Glomerular endothelial cell (primary cell): ENCODE data around the gene CENPP. TPM values are rescaled to one million over a fixed set of nuclear protein-coding genes. Genes with fewer than 3 reads are reported as not detected.
"Not testable (repeated sequence)": the region's sequence is repeated elsewhere in the genome, so short reads cannot be mapped to it uniquely, and the experiment has no call there.

ENCODE experiments used
- DNase-seq: peaks from one replicate; pipeline ENCODE4 v3.0.0-alpha.2; 2011; ENCODE audit warnings: low read depth, low spot score; ENCODE audit errors: extremely low read depth
- total RNA-seq: library from RNA; depleted of rRNA; stranded (reverse); fragments of >200 nt; gene quantifications from 2 replicates; pipeline ENCODE4 v1.2.3, GENCODE V29; 2015

CENPP gene
- total RNA-seq, 1 donor from 2014 or later: 1.8 TPM

DNA sequence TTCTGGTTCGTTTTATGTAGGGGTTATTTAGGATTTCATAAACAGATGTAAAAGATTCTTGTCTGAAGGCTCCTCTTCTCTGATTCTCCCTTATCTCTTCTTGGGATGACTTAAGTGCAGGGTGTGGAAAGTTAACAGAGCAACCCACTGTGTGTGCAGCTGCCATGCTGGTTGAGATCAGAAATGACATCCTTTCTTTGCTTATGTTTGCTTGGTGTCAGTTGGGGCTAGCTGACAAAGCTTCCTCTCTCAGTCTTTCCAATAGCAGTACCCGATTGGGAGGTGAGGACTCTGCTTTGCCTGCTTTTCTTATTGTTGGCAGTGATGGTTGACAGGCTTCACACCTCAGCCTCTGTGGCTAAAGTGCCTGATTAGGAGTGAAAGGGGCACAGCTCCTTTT lies 52.1 kb downstream of the CENPP start:
- no peak for DNase-seq

DNA sequence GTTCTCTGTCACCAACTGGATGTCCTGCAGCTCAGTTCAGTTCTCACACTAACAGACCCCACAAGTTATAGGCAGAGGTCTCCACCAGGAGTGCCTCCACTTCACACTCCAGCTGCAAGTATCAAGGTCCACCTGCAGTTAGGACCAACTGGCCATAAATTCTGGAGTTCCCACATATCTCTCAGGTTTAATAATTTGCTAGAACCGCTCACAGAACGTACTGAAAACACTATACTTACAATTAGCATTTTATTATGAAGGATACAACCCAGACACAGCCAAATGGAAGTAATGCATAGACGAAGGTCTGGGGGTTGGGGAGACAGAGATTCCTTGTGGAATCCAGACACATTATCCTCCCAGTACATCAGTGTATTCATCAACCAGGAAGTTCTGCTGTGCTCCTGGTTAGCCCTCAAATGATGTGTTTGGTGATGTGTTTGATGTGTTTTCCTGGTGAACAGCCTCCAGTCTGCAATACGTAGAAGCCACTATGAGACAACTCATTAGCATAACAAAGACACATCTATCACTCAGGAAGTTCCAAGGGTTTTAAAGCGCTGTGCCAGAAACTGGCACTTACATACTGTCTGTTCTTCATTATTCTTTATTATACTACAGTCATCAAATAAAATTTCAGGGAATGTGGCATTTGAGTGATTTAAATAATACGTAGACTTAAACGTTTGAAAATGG lies 53.3 kb downstream of the CENPP start:
- DNase-seq: no peak

DNA sequence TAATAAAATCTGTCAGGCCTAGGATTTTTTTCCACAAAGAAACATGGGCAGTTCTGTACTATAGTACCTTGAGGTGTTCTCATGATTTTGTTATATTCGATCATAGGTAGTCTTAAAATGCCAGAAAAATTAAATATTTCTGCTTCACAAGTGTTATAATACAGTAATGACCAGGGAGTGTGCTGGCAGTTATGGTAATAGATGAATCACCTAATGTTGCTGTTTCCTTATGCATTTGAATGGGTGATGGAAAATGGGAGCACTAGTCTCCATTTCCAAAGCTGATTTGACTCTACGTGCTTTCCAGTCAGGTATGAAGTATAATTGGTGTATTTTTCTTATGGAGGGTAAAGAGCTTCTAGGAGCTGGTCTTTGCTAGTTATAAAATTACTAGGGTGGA lies 54.9 kb downstream of the CENPP start:
- no peak for DNase-seq

DNA sequence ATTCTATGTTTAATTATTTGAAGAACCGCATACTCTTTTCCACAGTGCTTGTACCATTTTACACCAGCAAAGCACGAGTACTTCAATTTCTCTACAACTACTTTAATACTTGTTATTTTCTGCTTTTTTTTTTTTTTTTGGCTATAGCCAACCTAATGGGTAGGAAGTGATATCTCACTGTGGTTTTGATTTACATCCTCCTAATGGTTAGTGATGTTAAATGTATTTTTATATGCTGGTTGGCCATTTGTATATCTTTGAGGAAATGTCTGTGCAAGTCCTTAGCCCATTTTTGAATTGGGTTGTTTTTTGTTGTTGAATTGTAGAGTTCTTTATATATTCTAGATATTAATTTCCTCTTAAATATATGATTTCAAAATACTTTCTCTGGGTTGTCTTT lies 56.0 kb downstream of the CENPP start:
- no peak for DNase-seq

DNA sequence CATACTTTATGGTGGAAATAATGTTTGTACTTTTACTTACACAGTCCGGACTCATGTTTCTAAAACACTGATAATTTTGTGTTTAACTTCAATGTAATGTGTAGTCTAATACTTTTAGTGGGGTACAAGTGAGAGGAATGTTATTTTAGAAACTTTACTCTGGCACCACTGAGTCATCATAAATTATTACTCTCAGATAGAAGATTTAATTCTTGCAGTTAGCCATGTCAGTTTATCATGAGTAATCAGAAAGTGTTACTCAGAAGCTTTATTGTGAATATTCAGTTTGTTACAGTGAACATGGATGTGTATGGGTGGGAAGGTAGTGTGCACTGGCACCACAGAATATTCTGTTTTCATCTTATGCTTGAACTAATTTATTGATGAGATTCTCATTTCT lies 58.6 kb downstream of the CENPP start:
- DNase-seq: no peak

DNA sequence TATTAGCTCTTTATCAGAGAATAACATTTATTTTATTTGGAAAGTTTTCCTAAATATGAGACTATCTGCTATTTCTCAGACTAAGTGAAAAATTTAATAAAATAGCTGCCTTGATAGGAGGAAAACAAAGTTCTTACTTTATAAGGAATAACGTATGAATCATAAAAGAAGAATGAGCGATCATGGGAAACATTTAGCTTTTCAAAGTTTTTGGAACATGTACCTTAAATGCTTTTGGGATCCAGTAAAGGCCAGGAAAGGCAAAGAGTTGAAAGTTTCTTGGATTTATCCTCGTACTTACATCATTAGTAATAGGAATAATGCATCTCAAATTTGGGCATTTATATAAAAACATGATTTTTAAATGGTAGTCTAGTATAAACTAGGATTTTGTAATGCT lies 59.2 kb downstream of the CENPP start:
- DNase-seq: no peak

DNA sequence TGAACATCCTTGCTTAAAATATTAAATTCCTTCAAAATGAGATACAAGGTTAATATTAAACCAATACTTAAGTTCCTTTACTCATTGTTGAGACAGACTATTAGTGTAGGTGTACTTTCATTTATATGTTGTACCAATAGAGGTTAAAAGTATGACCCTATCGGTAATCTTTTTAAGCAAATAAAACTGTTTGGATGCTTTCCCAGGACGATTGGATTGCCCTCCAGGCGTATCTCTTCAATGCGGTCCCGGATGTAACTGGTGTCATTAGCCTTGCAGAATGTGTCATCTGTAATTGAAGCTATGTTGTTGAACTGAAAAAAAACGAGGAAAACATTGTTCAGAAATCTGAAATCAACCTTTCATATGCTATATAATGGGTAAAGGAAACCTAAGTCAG lies 59.7 kb downstream of the CENPP start:
- no peak for DNase-seq

DNA sequence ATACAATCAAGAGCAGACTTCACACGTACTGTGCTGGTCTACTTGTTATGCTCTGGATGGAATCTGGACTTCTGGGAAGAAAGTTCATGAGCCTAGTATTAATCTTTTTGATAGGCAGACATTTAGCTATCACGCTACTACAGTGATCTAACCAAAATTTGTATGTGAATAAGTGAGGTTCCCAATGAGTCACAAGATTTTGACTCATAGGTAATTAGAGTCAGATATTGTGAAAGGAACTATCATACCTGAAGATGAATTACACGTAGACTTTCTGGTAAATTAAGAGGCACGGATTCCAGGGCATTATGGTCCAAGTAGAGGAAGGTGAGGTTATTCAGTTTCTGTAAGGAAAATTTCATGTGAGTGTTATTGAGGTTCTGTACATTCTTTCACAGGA lies 60.2 kb downstream of the CENPP start:
- no peak for DNase-seq

DNA sequence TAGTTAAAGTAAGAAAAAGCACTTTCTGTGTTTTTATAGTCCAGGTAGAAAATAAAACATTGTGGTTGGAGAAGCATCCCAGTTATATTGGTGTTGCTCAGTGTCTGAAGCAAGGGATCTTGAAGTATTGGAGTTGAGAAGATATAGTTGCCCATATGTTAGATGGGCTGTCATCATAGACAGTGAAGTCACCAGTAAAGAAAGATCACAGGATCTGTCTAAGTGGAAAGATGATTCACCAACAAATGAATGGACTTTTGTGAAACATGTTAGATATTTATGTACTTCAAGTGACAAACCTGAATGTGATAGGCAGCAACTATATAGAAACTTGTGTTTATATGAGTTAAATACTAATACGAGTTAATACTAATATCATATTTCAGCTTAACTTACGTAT lies 66.9 kb downstream of the CENPP start:
- DNase-seq: no peak

DNA sequence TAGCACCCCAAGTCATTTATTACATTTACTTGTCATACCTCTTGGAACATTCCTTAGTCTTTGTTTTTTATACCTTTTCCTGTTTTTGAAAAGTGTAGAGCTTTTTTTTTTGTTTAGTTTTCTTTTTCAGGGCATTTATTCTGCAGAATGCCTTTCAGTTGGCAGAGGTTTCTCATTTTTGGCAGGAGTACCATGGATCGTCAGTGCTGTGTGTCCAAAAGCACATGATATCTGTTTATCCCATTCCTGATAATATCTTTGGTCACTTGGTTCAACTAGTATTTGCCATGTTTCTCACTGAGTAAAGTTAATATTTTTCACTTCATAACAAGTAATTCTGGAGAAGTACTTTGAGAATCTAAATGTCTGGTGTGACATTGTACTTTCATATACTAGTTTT lies 67.9 kb downstream of the CENPP start:
- DNase-seq: no peak

DNA sequence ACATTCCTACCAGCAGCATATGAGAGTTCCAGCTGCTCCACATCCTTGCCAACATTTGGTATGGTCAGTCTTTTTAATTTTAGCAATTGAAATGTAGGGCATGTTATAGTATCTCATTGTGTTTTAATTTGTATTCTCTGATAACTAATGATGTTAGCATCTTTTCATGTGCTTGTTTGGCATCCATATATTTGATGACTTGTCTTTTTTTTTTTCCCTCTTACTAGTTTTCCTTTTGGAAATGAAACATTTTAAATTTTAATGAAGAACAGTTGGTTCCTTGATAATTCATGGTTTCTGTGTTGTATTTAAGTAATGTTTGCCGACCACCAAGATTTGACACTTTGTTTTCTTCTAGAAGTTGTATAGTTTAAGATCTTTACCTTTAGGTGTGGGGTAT lies 69.9 kb downstream of the CENPP start:
- no peak for DNase-seq

DNA sequence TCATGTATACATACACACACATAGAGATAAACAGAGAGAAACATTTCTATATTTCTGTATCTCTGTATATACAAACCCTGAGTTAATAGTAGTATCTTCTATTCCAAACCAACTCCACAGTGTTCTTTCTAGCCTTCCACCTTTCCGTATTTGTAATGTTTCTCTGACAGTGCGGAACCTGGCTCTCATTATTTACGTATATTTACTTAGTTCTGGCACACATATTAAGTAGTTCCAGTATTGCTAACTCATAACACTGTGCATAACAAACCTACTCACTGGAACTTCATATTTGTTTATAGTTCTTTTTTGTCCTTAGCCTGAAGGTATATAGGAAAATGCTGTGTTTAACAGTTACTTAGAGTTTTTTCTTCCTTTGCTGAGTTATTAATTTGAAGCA lies 72.1 kb downstream of the CENPP start:
- no peak for DNase-seq

DNA sequence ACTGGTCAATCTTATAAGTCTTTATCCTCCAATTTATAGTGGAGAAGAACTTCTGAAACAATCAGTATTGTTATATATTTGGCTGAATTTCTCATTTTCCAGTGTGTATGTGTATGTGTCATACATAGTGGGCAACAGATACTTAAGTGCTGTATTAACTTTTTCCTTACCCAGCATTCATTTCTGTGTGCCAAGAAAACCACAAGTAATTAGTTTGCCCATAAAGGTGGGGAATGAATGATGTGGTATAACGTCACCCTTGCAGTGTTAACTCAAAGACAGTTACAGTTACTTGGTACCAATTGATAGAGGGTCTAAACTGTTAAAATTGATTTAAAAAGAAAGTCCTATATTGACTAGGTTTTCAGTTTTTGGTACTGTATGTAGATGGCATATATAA lies 76.6 kb downstream of the CENPP start:
- DNase-seq: no peak

DNA sequence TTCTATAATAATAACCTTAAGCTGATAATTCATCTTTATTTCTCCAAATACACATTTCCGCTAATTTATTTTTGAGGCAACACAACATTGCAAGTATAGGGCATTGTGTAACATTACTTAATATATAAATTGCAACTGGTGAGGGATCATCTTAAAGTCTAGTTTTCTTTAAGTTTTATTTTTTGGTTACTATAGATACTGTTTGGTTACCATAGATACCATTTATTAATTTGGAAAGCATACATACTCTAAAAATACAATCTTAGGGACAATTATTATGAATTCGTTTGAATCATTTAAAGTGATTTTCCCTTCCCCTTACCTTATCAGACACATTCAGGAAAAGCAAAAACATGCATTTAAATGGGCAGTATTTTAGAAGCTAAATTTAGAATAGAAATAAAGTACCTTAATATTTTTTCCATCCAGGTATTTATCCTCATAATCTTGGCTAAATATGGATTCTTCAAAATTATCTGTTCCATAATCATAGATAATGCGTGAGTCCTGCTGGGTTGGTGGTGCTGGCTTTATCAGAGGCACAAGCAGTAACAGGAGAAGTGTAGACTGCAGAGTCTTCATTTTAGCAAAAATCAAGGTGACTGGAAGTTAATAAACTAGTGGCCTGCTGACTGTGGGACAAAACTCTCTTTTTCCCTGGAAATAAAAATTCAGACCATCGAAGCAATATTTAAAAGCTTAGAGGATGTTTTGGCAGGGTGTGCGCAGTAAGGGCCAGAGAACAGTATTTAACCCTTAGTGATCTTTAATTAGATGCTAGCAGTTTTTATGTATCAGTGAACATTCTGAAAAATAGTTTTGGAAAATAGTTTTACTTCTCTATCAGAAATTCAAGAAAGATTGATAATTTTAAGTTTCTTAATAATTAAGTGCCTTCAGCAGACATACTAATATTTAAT lies 77.3 kb downstream of the CENPP start:
- DNase-seq: no peak

DNA sequence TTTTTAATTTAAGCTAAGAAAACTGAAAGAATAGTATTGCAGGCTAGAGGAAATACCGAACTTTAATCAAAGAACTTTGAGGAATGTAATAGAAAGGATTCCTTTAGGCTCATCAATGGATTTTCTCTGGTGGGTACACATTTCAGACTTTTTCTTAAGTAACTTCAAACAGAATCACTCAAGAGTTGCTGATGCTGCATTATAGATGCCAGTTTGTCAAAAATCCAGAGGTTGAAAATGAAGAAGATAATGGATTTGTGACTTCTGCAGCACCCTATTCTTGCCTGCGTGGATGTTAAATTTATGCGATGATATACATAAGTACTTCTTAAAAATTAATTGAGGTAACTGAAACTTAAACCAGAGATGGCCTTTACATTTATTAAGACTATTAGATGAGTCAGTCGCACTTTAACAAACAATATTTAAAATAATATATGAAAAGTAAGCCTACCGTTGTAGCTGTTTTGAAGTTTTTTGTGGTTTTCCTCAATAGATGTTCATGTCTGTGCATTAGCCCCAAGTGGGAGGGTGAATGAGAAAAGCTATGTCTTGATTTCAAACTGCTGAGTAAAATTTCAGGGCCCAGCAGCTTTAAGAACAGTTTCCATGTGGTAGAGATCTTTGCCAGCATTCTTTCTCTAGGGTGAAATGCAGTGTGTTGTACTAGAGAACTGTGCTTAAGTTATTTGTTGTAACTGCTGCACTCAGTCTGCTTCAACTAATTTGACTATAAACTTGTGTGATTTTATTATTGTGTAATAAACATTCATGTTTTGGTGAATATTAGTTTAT lies 78.5 kb downstream of the CENPP start, which contains the start of gene OGN:
Gene OGN (minus strand): TSS at position 537 of the 795 bp plus-strand sequence. CDS start 1,171 bp downstream, outside the sequence.
- no peak for DNase-seq

DNA sequence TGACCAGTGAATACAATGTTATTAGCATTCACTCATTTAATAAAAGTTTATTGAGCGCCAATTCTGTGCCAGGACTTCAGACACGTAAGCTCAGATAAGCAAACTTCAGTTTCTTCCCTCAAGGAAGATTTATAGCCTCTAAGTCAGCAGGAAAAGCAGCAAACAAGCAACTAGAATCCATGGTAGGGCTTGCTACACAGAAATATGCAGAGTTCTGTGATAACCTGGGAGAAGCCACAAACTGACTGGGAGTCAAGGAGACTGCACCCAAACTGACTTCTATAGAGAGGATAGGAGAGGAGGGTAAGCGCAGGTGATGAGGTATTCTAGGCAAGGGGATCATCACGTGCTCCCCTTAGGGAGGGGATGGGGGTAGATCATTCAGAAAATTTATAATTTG lies 80.1 kb downstream of the CENPP start:
- DNase-seq: no peak

DNA sequence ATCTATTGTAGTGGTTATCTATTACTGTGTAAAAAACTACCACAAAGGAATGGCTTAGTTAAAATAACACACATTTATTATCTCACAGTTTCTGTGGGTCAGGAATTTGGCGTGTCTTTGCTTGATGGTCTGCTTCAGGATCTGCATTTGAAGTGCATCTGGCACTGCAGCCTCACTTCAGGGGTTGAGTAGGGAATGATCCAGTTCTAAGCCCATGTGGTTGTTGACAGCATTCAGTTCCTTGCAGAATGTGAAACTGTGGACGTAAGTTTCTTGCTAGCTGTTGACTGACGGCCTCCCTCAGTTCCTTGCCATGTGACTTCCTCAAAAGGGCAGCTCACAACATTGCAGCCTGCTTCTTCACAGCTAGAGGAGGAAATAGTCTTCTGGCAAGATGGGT lies 80.7 kb downstream of the CENPP start:
- DNase-seq: no peak

DNA sequence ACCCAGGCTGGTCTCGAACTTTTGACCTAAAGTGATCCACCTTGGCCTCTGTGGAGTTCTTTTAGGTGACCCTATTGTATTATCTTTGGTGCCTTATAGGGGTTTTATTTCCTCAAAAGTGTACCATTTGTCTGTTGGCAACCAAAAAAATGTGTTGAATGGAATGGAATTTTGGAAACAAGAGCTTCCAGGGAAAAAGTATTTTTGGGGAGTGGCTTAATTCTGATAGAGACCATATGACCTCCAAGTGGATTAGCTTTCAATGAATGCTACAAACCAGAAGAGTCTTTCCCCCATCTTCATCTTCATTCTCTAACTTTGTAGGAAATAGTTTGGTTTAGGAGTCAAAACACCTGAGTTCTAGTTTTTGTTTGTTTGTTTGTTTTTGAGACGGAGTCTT lies 82.1 kb downstream of the CENPP start:
- no peak for DNase-seq

DNA sequence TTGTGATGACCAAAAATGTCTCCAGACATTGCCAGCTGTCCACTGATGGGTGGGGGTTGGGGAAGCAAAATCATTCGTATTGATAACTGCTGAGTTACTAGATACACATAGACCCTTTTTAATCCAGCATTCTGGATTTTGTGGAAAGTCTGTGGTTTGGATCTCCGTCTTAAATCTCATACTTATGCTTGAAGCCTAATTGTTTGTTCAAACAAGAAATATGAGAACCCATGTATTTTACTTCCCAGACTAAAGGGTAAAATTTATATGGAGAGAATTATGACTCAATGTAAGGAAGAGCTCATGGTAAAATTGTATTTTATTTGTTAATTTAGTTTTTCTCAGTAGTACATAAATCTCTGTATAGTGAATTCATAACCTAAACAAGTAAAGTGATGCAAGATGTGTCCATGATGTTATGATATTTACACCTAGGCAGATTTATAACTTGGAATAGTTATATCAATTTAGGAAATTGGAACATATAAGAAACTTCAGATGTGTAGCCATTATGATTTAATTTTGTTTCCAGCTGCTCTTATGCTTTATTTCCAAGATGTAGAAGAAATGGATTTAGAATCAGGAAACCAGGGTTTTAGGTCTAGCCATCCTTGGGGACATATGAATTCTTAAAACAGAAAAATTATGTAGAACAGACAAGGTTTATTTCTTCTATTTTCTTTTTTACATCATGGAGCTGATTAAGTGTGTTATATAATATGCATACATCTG lies 83.2 kb downstream of the CENPP start:
- DNase-seq: no peak

DNA sequence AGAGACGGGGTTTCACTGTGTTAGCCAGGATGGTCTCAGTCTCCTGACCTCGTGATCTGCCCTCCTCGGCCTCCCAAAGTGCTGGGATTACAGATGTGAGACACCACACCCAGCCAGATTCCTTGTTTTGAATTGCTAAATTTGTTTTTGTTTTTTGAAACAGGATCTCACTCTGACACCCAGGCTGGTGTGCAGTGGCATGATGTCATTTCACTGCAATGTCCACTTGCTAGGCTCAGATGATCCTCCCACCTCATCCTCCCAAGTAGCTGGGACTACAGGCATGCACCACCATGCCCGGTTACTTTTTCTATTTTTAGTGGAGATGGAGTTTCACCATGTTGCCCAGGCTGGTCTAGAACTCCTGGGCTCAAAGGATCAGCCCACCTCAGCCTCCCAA lies 85.4 kb downstream of the CENPP start:
- DNase-seq: not testable (repeated sequence)

DNA sequence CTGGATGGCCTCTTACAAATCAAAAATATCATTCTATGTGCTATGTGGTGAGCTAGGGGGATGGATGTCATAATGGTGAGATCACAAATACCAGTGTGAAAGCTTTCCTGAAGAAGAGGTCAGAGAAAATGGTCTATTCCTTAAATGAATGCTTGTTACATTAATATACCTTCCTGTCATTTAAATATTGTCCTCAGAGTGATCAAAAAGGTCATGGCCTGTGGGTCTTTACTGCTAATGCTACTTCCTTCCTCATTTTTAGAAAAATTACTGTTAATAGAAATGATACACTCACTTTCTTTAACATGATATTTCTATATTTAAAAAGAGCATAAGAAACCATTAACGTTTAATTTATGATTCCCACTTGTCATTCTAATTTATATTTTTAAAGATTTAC lies 88.8 kb downstream of the CENPP start:
- DNase-seq: no peak
